Brain pericyte (primary cell): ENCODE data around the gene CDH4.

Experiments used
- DNase-seq: peaks from one replicate; pipeline ENCODE4 v3.0.0-alpha.2; 2012; ENCODE audit warnings: low read depth, low spot score

The CDH4 gene

DNA sequence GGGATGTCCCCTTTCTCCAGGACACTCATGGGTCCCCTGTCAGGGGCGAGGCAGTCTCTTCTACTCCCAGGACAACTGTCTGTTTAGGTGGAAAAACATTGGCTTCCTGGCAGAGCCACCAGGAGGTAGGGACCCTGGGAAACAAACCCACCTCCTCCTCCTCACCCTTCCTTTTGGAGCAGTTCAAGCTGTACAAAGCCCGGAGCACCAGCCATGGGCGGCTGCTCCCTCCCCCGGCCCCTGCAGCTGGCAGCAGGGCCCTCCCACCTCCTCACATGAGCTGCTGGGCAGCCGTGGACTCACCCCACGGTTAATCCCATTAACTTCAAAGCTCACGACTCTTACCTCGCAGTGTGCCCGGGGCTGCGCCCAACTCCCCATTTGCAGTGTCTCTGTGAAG lies 48.6 kb downstream of the CDH4 start:
- no peak for DNase-seq

DNA sequence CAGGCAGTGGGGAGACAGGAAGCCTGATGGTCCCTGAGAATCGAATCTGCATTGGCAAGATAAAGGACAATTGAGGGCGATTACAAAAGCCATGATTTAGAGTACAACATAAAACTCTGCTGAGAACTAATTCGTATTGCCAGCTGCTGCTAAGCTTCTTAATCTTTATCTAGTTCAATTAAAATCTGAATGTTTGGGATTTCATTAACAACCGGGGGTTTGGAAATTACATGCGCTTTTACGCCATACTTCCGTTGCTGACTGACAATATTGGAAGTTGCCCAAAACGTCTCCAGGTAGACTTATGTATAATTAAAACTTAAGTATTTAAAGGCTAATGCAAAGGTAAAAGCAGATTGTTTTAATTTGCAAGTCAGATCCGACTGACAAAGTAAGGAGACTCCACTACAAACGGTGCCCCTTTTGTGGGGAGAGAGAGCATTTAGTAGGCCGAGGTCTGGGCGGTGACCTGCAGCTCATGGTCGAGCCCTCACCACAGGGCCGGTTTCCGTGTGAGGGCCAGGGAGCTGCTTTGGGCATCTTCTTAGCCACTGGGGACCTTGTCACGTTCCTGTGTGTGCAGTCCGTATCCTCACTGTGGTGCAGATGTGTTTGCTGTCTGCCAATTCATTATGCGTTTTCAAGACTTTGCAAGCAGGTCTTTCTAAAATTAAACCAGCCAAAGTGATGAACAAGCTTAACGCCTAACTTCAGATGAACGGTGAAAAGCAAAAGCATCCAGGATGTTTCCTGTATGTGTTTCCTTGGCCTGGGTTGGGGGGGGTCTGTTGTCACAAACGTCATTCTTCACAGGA lies 49.9 kb downstream of the CDH4 start:
- DNase-seq: no peak

DNA sequence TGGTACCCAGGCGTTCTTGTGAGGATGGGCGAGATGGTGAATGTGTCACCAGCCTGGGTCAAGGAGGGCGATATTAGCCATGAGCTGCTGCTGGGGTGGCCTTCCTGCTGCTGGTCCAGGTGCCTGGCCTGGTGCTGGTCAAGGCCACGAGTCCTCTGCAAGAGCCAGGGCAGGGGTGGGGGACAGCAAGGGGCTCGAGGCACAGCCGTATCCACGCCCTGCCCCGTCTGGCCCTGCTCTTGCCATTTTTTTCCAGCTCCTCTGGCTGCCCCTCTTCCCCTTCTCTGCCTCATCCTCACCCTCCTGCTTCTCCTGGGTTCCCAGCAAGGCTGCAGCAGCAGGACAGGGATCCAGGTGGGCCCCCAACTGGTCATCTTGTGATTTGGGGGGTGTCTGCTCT lies 51.2 kb downstream of the CDH4 start:
- DNase-seq: no peak

DNA sequence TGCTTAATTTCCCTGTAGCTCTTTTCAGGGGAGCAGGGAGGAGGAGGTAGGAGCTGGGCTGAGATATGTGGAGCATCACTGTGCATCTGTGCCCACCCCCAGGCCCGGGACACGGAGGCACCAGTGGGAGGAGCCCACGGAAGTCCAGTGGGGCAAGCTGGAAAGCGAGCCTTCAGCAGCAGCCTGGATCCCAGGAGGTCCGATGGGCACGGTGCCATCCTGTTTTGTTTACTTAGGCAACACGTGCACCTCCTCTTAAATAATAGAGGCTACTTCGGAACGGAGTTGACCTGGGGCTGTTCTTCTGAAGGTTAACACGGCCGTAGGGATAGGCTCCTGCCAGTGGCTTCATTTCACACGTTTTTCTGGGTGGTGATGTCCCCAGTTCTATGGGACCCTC lies 51.6 kb downstream of the CDH4 start:
- DNase-seq: no peak

DNA sequence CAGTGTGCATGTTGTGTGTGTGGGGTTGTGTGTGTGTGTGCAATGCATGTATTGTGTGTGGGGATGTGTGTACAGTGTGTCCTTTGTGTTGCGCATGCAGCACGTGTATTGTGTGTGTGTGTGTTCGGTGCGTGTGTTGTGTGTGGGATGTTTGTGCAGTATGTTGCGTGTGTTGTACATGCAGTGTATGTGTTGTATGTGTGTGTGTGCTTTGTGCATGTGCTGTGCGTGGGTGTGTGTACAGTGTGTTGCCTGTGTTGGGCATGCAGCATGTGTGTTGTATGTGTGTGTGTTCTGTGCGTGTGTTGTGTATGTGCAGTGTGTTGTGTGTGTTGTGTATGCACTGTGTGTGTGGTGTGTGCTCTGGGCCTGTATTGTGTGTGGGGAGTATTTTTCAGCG lies 52.7 kb downstream of the CDH4 start:
- DNase-seq: no peak

DNA sequence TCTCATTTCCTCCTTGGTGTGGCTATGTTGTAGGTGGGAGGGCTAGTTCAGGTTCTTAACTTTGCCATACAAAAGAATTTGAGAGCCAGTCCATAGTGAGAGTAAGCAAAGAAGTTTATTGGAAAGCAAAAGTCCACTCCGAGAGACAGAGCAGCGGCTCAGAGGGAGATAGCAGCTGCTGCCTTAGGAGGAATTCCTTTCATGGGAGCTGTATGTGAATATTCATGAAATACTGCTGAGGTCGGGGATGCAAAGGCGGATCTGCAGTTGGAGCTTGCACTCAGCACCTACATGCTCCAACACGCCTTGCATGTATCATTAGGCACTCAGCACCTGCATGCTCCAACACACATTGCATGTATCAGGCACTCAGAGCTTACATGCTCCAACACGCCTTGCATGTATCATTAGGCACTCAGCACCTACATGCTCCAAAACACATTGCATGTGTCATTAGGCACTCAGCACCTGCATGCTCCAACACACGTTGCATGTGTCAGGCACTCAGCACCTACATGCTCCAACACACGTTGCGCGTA lies 54.9 kb downstream of the CDH4 start:
- no peak for DNase-seq

DNA sequence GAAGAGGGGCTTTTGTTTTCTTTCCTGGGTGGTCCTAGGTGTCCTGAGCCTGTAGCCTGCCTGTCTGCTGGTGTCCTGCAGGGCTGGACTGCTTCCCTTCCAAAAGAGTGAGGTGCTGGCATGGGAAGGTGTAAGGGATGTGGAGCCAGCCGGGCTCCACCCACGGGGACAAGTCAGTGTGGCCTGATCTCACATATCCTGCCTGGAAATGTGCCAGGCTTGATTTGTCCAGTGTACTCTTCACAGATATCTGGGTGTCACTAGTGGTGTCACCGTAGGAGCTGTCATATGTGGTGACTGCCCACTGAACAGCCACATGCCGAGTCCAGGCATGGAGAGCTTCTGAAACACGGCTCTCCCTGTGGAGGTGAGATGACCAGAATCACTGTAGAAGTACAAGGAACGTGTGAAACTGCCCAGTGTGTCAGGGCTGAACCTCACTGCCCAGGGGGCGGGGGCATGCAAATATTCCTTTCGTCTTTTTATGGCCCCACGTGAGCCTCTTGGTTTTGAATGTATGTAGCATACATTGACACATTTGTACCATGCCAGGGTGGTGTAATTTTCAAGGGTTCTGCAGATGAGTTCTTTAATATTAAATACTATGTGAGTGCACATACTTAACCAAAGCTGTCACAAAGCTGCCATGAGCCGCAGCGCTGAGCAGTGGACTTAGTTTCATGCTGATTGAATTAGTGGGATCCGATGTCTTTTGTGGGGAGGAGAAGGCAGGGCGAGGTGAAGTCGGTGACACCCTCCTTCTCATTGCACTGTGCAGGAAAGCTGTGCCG lies 55.8 kb downstream of the CDH4 start:
- no peak for DNase-seq

DNA sequence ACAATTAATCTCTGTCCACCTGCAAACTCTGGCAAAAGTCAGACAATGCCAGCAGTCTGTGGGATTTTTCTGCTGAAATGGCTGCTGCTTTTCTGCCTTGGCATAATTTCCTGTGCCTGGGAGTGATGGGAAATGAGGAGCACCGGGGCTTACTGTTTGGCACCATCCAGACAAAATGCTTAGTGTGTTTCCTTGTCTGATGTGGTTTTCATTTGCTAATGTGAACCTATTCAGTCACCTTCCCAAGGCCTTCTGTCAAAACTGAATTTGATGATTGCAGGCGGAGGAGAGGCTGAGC lies 56.4 kb downstream of the CDH4 start:
- DNase-seq: no peak

DNA sequence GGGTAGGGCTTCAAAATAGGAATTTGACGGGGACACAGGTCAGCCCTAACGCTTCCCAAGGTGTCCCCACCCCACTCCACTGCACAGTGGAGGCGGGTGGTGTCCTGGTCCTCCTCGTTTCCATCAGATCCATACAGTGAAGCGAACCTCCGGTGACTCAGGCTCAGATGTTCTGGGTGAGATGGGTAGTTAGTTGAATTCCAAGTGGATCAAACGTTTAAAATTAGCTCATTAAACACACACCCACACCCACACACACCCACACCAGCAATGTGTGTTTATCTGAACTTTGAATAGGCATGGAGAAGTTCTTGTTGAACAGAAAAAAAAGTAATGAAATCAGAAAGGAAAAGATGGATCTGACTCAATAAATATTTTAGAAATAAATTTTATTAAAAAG lies 58.9 kb downstream of the CDH4 start:
- no peak for DNase-seq

DNA sequence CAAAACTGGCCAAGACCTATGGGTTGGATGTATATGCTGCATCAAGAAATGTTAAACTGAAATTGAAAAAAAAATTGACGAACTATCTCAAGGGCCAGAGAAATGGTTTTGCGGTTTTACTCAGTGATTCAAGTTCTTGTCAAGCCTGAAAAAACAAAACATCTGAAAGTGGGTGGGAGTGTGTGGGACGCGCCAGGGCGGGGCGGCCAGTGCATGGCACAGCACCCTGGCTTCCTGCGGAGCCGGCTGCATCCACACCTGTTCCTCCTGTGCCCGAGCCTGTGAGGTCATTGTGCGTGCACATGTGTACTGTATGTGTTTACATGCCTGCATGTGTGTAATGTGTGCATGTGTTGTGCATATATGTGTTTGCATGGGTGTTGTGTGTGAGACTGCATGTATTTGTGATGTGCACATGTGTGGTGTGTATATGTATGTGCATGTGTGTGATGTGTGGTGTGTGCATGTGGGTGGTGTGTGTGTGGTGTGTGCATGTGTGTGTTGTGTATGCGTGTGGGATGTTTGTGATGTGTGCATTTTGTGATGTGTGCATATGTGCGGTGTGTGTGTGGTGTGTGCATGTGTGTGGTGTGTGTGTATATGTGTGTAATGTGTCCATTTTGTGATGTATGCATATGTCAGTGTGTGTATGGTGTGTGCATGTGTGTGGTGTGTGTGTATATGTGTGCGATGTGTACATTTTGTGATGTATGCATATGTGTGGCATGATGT lies 59.8 kb downstream of the CDH4 start:
- DNase-seq: no peak

DNA sequence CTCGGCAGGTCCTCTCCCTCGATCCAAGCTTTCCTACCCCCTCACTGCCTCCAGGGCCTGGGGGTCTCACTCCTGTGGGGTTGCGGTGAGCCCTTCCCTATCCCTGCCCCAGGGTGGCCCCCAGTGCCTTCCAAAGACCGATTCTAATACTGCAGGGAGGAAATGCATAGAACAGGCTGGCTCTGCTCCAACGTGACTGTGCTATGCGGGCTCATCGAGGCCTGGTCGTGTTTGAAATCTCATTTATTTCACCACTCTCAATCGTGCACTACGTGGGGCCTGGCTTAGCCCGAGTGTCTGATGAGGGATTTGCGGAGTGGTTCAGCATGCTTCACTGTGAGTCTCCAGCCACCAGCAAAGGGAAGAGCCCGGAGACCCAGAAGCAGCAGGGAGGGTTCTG lies 60.9 kb downstream of the CDH4 start:
- no peak for DNase-seq

DNA sequence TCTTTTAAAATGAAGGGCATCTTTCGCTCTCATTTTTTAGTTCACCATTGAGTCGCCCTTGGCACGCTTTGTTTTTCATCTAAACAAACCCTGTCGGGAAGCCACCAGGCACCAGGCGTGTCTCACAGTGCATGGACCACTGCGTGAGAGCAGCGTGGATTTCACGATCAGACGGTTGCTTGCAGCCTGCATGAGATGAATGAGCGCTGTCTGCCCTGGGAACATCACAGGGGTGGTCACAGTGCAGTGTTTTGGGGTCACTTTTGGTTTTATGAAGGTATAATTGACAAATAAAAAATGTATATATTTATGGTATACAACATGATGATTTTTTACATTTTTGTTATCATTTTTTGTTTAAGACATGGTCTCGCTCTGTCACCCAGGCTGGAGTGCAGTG lies 61.3 kb downstream of the CDH4 start:
- DNase-seq: no peak

DNA sequence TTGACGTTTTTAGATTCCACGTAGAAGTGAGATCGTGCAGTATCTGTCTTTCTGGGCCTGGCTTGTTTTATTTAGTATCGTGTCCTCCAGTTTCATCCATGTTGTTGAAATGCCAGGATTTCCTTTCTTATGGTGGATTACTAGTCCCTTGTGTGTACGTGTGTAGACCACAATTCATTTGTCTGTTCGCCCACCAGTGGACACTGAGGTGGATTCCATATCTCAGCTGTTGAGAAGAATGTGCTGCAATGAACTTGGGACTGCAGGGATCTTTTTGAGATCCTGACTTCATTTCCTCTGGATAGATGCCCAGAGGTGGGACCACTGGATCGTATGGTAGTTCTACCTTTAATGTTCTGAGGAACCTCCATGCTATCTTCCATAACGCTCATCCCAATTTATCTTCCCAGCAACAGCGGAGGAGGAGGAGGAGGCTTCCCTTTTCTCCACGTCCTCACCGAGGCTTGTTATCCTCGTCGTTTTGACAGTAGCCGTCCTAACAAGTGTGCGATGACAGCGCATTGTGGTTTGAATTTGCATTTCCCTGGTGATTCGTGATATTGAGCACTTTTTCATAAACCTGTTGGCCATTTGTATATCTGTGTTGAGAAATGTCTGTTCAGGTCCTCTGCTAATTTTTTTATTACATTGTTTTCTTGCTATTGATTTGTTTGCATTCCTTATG lies 62.4 kb downstream of the CDH4 start:
- no peak for DNase-seq

DNA sequence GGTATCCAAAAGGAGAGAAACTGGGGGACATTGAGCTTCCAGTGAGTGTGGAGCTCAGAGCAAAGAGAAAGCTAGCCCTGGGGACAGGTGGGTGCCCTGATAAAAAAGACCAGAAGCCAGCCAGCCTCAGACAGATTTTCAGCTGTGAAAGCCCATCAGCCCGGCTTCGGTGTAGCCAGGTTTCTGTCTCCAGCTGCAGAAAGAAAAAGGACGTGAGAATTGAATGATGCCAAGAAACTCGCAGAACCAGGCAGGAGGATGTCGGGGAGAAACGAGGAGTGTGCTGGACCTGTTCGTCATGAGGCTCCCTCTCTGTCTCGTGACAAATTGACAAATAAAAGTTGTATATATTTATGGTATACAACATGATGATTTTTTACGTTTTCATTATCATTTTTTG lies 63.3 kb downstream of the CDH4 start:
- no peak for DNase-seq

DNA sequence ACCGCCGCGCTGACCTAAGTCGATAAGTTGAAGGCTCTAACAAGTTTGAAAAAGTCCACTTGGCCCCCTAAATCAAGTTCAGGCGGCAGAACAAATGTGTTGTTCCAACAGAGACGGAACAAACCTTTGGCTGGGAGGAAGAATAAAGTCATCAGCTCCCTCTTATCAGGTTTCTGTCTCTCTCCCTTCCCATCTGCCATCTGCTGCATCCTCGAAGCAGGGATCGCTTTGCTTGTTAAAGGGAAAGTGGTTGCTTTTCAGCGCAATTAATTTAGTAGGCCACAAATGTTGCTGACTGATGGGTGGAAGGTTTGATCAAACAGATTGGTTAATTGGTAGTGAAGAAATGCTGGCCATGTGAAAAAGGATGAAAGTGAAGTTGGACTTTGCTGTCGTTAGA lies 64.3 kb downstream of the CDH4 start:
- DNase-seq: no peak

DNA sequence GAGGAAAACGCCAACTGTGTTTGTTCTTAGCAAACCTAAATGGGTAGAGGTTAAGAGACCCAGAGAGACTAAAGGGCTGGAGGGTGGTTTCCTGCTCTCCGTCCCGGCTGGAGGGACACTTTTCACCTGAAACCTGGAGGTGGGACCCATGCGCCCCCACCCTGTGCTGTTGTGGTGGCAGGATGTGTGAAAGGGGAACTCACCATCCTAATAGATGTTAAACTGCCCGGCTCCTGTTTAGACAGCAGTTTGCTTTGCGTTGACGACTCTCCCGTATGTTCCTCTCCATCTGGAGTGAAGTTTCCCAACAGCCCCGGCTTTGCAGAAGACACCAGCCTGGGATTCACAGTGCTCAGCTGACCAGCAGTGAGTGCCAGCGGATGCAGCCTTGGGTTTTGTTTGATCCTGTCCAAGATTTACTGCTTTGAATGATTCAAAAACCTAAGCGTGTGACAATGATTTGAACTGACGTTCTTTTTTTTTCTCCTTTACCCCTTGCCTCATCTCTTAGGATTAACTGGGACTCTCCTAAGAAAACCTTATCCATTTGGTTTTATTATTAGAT lies 66.0 kb downstream of the CDH4 start:
- DNase-seq: no peak

DNA sequence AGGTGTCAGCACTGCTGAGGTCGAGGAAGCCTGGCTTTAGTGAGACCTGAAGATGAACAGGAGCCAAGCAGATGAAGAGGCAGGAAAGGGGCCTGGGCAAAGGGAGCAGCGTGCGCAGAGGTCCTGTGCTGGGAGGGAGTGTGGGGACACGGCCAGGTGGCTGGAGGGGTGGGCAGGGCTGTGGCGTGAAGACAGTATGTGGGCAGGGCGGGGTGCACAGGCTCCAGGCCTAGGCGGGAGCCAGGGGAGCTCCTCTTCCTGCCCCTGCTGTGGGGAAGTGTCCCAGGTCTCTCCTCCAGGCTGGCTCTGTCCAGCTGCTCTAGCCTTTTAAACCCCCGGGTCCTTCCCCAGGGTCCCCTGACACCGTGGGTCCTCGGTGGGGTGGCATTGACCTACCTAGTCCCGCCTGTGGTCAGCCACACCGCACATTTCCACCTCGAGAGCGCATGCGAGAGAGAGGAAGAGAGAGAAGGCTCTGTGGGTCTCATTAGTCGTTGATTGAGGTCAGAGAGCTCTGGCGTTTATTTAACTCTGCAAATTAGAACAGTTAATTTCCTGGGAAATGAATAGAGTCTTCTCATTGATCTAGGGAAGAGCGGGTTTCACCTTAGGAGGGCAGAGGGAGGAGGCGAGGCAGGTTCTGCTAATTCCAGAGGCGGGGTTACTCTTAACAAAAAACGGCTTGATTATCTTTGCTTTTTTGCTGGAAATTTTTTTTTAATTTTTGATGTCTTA lies 68.8 kb downstream of the CDH4 start:
- no peak for DNase-seq

DNA sequence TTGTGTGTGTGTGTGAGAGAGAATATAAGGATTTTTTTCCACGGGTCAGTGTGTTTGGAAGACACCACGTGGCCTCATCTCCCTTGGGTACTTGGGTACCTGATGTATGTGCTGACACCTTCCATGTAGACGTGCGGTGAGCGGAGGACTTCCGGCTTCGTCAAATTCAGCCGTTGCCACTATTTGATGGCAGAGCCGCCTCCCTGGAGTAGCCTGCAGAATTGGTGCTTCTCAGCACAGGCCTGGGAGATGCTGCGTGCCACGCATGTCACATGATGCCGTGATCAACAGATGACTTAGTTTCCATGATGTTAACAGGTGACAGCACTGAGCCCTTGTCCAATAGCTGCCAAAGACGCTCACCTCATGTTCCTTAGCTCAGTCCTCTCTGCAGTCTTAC lies 69.4 kb downstream of the CDH4 start:
- DNase-seq: no peak

DNA sequence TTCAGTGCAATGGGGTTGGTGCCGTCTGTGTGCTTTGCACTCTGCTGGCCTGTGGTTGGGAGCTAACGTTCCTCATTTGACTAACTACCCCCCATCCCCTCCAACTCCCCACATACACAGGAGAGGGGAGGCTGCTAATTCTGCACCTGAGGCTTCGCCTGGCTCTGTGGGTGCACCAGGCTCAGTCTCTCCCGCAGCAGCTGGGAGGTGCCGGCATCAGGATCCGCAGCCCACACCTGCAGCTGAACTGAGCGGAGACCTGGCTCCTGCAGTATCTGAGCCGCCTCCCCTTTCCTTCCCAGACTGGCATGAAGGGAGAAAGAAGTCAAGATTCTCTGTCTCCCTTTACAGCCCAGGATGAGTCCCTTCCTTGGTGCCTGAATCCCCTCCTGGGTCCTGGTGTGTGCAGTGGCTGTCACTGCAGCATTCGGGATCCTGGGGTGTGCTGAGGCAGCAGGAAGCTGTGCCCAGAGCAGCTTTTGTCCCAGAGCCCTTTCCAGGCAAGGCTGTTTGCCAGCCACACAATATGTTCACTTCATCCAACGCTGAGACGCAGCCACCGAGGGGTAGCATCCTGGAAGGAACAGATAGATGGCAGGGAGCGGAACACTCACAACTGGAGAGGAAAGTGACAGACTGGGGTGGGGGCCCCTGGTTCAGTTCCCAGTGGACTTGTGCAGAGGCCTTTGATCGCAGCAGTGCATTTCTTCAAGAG lies 70.2 kb downstream of the CDH4 start:
- no peak for DNase-seq

DNA sequence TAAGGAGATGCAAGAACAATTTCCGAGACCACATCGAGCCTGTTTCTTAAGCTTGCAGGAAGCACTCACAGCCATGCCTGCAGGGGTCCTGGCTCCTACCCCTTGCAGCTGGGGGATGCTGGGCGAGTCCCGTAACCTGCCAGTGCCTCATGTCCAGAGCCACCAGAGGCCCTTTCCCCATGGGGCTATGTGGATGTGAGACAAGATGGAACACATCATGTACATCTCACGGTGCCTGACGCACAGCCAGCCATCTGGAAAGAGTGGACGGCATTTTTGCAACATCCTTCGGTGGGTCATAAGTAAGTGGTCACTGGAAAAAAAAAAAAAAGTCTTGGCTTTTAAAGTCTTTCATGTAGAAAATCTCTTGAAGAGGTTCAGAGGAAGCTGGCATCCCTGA lies 72.8 kb downstream of the CDH4 start:
- no peak for DNase-seq
